ENCODE measurements around the gene GHDC.

The GHDC gene

DNA sequence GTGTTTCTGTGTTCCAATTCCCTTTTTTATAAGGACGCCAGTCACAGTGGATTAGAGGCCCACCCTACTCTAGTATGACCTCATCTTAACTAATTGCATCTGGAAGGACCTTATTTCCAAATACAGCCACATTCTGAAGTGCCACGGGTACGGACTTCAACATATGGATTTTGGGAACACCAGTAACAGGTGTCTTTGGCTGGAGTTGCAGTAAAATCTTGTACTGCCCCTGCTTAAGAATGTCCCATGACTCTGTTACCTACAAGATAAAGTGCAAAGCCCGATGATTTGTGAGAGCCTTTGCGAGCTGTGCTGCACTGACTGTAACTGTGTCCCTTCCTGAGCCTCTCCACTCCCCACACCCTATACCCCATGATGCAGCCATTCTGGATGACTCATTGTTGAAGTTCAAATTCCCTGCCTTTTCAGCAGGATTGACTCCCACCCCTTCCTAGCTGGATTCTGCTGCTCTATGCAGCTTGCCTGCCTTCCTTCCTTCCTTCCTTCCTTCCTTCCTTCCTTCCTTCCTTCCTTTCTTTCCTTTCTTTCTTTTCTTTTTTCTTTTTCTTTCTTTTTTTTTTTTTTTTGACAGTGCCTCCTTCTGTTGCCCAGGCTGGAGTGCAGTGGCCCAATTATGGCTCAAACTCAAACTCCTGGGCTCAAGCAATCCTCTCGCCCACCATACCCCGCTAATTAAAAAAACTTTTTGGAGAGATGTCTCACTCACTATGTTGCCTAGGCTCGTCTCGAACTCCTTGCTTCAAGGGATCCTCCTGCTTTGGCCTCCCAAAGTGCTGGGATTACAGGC is 11.2 kb downstream of the GHDC start:
- DNase-seq (ENCODE audit: low spot score): peak; percentile 42

GRCh38 chr17:42181851-42182207 is 12.5 kb downstream of the GHDC start:
- DNase-seq (ENCODE audit: low spot score): no peak

DNA sequence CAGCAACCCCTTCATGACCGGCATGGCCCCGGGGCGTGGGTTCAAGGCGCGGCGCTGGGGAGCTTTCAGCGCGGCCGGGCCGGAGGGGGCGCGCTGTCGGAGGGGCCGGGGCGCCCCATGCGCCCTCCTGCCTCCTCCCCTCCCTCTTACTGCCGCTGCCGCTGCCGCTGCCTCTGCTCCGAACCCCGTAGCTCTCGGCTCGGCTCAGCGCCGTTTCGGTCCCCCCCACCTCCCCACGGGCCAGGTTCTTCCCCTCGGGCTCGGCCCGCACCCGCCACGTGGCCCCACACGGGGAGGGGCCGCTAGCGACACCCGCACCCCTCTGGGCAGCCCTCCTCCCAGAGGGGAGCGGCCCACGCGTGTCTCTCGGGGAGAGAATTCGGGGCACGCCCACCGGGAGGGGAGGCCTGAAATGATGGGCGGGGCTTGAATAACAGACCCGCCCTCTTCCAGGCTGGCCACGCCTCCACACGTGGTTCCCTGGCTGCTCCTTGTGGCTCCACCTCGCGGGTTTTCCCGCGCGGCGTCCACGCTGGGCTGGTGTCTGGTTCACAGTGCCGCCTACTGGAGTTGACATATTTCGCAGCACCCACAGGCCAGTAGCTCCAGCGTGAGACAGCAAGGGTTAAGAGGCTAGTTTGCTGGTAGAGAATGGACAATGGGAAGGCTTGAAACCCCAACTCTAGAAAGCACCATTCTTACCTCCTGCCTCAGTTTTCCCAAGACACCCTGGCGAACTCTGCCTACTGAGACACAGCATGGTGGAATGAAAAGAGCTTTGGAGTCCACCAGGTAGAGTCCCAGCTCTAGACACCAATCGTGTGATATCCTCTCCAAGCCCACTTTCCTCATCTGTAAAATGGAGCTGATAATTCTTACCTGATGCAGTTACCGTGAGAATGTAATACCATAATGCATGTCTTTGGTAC is 13.1 kb downstream of the GHDC start, which contains the start of gene KCNH4:
Gene KCNH4, minus strand, starts transcription at position 221 of the 929 bp plus-strand sequence. Its CDS starts 197 bp downstream, at position 24.
- DNase-seq (ENCODE audit: low spot score): peak; percentile 91

DNA sequence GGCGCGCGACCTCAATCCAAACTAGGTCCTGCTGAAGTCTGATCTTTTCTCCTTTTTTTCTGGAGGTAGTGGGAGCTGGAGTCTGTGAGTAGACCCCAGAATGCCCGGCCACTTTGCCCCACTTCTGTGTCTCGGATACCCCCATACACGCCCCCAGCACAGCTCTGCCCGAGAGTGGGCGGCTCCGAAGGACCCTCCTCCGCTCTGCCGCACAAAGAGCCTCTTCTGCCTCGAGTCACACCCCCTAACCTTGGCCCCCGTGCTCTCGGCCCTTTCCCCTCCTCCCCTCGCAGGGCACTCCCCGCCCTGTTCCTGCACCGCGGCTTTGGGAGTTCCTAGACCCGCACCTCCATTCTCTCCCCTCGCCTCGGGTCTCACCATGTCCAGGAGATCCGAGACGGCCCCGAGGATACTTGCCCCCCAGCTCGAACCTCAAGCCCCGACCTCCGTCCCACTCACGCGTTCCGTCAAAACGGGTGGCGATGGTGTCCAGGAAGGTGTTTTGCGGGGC is 13.8 kb downstream of the GHDC start:
- no peak for DNase-seq (ENCODE audit: low spot score)

GRCh38 chr17:42179911-42180410 is 14.3 kb downstream of the GHDC start:
- peak; percentile 74 for DNase-seq (ENCODE audit: low spot score)

- DNase-seq (ENCODE audit: low spot score): no peak
Measured at GRCh38 chr17:42179335-42179734, 15.0 kb downstream of the GHDC start.

GRCh38 chr17:42178817-42179216 is 15.5 kb downstream of the GHDC start:
- no peak for DNase-seq (ENCODE audit: low spot score)

- no peak for DNase-seq (ENCODE audit: low spot score)
Measured at GRCh38 chr17:42177684-42178083, 16.6 kb downstream of the GHDC start.

DNA sequence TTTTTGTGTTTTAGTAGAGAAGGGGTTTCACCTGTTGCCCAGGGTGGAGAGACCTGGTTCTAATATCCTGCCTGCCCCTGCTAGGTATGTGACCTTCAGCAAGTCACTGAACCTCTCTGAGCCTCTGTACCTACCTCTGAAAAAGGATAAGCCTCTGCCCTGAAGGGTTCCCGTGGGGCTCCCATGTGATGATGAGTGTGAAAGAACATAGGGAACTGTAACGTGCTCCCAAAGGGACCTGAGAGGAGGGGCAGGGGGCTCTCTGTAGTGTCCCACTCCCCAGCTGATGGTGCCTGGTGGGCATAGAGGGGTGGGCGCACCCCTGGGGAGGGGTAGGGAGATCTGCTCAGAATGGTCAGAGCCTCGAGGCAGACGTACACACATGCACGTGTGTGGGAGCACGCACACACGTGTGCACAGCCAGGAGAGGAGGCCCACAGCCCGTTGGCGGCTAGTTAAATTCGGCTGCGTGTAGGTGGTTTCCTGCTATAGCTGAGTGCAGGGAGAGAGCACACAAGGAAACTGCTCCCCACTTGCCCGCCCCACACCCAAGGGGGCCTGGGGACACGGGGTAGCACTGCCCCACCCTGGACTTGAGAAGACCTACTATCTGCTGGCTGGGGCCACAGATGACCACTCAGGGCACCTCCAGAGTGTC is 20.0 kb downstream of the GHDC start:
- no peak for DNase-seq (ENCODE audit: low spot score)

DNA sequence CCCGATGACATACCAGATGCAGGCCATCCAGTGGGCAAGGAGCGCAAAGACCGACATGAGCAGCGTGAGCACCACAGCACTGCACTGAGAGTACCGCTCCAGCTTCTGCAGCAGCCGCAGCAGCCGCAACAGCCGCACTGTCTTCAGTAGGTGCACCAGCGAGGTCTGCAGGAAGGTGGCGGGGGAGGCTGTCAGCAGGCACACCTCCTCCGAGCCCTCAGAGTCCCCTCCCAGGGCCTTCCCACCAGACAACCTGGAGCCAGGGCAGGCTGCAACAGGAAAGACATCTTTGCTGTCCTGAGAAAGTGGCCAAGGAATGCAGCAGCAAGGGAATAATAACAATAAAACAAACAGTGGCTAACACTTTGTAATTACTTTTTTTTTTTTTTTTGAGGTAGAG is 22.5 kb downstream of the GHDC start:
- no peak for DNase-seq (ENCODE audit: low spot score)

- DNase-seq (ENCODE audit: low spot score): no peak
Measured at GRCh38 chr17:42169351-42169750, 24.9 kb downstream of the GHDC start.

- no peak for DNase-seq (ENCODE audit: low spot score)
Measured at GRCh38 chr17:42167807-42168206, 26.5 kb downstream of the GHDC start.

GRCh38 chr17:42166196-42166763 is 28.0 kb downstream of the GHDC start:
- DNase-seq (ENCODE audit: low spot score): no peak

GRCh38 chr17:42165751-42166150 is 28.5 kb downstream of the GHDC start:
- no peak for DNase-seq (ENCODE audit: low spot score)

- DNase-seq (ENCODE audit: low spot score): no peak
Measured at GRCh38 chr17:42163696-42164407, 30.4 kb downstream of the GHDC start.

- no peak for DNase-seq (ENCODE audit: low spot score)
Measured at GRCh38 chr17:42163113-42163512, 31.2 kb downstream of the GHDC start.

DNA sequence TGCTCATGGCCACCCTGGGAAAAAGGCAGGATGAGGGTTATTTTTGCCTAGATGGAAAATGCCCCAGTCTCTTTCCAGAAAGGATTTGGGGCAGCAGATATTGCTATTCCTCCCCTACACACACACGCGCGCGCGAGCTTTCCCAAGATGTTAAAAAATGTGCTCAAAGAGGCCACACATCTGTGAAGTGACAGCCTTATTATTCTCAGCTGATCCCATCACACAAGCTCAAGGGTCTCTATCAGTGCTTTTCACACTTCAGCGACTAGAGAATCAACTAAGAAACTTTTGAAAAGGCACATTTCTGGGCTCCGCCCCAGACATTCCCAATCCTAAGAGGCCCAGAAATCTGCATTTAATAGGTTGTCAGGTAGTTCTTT is 33.8 kb downstream of the GHDC start:
- no peak for DNase-seq (ENCODE audit: low spot score)

GRCh38 chr17:42159796-42160530 is 34.3 kb downstream of the GHDC start:
- no peak for DNase-seq (ENCODE audit: low spot score)

- no peak for DNase-seq (ENCODE audit: low spot score)
Measured at GRCh38 chr17:42155614-42156045, 38.7 kb downstream of the GHDC start.
